Immature natural killer cell (primary cell): ENCODE measurements around the gene TUBGCP2. TPM values are rescaled to one million over a fixed set of nuclear protein-coding genes. Genes with fewer than 3 reads are reported as not detected.
"Not testable (repeated sequence)": the region's sequence is repeated elsewhere in the genome, so short reads cannot be mapped to it uniquely, and the experiment has no call there.

Experiments used
- DNase-seq, 3 donors: peaks; one replicate each; pipeline ENCODE4 v3.0.0; 2022; ENCODE audit warnings: mixed read lengths in 1 of 3
- H3K27ac Mint-ChIP-seq, 6 donors: one replicate each; pipeline ENCODE4 v1.8.0; 2020; ENCODE audit warnings: mixed read lengths in 6 of 6, mild to moderate bottlenecking in 5 of 6, inconsistent platforms in 4 of 6, moderate library complexity in 3 of 6
- H3K27me3 Mint-ChIP-seq, 3 donors: one replicate each; pipeline ENCODE4 v1.8.0; 2020 to 2021; ENCODE audit warnings: low read depth in 3 of 3, mild to moderate bottlenecking in 3 of 3, mixed read lengths in 3 of 3, moderate library complexity in 3 of 3, inconsistent platforms in 1 of 3
- H3K36me3 Mint-ChIP-seq, 3 donors: one replicate each; pipeline ENCODE4 v1.8.0; 2020; ENCODE audit warnings: mixed read lengths in 3 of 3, inconsistent platforms in 2 of 3, mild to moderate bottlenecking in 2 of 3
- H3K4me1 Mint-ChIP-seq, 2 donors: one replicate each; pipeline ENCODE4 v1.8.0; 2020; ENCODE audit warnings: inconsistent platforms in 2 of 2, mild to moderate bottlenecking in 2 of 2, mixed read lengths in 2 of 2, moderate library complexity in 1 of 2
- H3K4me3 Mint-ChIP-seq, 5 donors: one replicate each; pipeline ENCODE4 v1.8.0; 2020; ENCODE audit warnings: mild to moderate bottlenecking in 5 of 5, mixed read lengths in 5 of 5, inconsistent platforms in 3 of 5, moderate library complexity in 3 of 5
- H3K9me3 Mint-ChIP-seq, 6 donors: one replicate each; pipeline ENCODE4 v1.8.0; 2020; ENCODE audit warnings: mild to moderate bottlenecking in 6 of 6, mixed read lengths in 6 of 6, inconsistent platforms in 4 of 6, moderate library complexity in 3 of 6
- polyA plus RNA-seq, 3 donors: library from polyadenylated mRNA; unstranded; fragments of 300-500 nt; fragmentation: Illumina TruSeq; gene quantifications; one replicate each; pipeline ENCODE4 v1.2.3, GENCODE V29; 2021

Gene TUBGCP2
- polyA plus RNA-seq, 3 donors from 2014 or later, result 11.0 to 44.3 (median 27.5) TPM

GRCh38 chr10:133272964-133273420 is 35.7 kb downstream of the TUBGCP2 start:
- Mint-ChIP-seq H3K27ac (no peak overlapping the region), H3K9me3 (no peaks in the 10 kb centered on the region), H3K36me3 (no peaks in the 10 kb centered on the region), H3K4me1 (peaks cover 6 to 17% of the 10 kb centered on the region in 2 donors), H3K4me3 (no peak overlapping the region), H3K27me3 (peaks cover 9 to 19% (median 9%) of the 10 kb centered on the region in 3 donors)
- no peak for DNase-seq

DNA sequence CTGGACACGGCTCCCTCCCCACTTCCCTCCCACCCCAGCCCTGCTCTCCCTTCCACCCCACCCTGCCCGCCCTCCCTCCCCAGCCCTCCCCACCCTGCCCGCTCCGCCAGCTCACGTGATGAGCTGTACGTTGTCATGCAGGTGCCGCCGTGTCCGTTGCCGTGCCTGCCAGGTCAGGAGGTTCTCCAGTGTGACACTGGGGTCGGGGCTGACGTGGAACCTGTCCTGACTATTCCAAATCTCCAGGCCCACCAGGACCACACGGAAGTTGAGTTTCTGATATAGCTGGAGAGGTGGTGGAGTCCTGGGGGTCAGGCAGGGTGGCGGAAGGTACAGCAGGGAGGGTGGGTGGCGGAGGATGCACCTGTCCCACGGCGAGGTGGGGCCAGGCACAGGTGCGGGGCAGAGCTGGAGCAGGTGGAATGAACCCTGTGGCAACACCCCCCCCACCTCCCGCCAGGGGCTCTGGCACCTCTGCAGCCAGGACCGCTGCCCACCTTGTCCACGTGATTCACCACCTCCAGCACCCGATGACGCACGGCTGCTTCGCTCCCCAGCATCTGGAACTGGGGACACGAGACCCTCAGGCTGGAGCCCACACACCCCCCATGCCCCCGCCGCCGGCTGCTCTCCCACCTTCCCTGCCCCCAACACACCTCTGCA is 36.2 kb downstream of the TUBGCP2 start:
- Mint-ChIP-seq H3K27ac (peak overlapping the region in 1 of 6 donors; percentile 51), H3K4me3 (no peak overlapping the region), H3K9me3 (no peaks in the 10 kb centered on the region), H3K27me3 (peaks cover 6 to 14% (median 9%) of the 10 kb centered on the region in 3 donors), H3K36me3 (no peaks in the 10 kb centered on the region), H3K4me1 (peaks cover under 1 to 12% of the 10 kb centered on the region in 2 donors)
- DNase-seq, result no peak

GRCh38 chr10:133271521-133272300 is 37.0 kb downstream of the TUBGCP2 start:
- DNase-seq, result no peak
- no peak overlapping the region for H3K4me3 Mint-ChIP-seq
- H3K27ac Mint-ChIP-seq, result peak overlapping the region in 1 of 6 donors; percentile 24
- H3K4me1 Mint-ChIP-seq, result peaks cover 0 to 11% of the 10 kb centered on the region in 2 donors
- no peaks in the 10 kb centered on the region for H3K9me3 Mint-ChIP-seq
- H3K27me3 Mint-ChIP-seq, result peaks cover 6 to 12% (median 9%) of the 10 kb centered on the region in 3 donors
- H3K36me3 Mint-ChIP-seq, result no peaks in the 10 kb centered on the region

GRCh38 chr10:133270773-133271297 is 37.8 kb downstream of the TUBGCP2 start:
- no peak for DNase-seq
- peaks cover 3 to 10% of the 10 kb centered on the region in 2 donors for H3K4me1 Mint-ChIP-seq

DNA sequence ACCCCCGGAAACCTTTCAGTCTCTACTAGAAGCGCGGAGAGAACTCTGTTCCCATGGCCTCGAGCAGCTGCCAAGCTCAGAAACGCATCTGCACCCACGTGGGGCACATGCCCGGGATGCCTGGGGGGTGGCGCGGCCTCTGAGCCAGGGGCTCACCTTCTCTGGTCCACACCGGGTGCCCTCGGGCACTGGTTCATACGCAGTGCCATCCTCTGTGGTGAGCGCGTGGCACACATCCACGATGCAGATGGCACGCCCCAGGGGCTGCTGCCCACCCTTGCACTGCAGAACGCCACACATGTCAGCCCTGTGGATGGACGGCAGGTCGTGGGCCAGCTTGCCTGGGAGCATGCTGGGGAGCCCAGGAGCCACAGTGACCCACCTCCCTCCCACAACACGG is 38.5 kb downstream of the TUBGCP2 start:
- no peaks in the 10 kb centered on the region for H3K9me3 Mint-ChIP-seq
- H3K4me3 Mint-ChIP-seq, result no peak overlapping the region
- H3K36me3 Mint-ChIP-seq, result peaks cover 0 to 6% (median 6%) of the 10 kb centered on the region in 3 donors
- peak overlapping the region in 1 of 6 donors; percentile 24 for H3K27ac Mint-ChIP-seq
- H3K4me1 Mint-ChIP-seq, result peaks cover 9 to 13% of the 10 kb centered on the region in 2 donors
- peaks cover 0 to 5% (median 3%) of the 10 kb centered on the region in 3 donors for H3K27me3 Mint-ChIP-seq
- DNase-seq, result no peak

More at GRCh38 chr10:133270773-133271297, 37.8 kb downstream of the TUBGCP2 start:
- Mint-ChIP-seq H3K9me3 (no peaks in the 10 kb centered on the region), H3K27ac (no peak overlapping the region), H3K27me3 (peaks cover 3 to 8% (median 7%) of the 10 kb centered on the region in 3 donors), H3K4me3 (no peak overlapping the region), H3K36me3 (peaks cover 0 to 2% (median 0%) of the 10 kb centered on the region in 3 donors)

DNA sequence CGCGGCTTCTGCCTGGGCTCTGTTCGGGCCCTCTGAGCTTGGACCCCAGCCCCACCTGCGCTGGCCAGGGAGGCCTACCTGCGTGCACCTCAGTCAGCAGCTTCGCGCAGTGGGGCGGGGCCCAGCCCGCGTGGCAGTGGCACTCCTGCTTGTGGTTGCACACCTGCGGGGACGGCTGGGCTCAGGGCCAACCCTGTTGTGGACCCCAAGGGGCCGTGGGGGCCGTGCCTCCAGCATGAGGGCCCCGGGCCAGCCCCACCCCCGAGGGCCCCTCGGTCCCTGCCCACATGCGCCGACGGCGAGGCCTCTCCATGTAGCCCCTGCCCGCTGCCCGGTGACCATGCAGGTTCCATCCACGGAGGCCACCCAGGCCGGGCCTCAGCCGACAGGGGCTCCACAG is 39.3 kb downstream of the TUBGCP2 start:
- DNase-seq, result no peak
- Mint-ChIP-seq H3K9me3 (no peaks in the 10 kb centered on the region), H3K36me3 (peaks cover 0 to 6% (median 6%) of the 10 kb centered on the region in 3 donors), H3K4me3 (no peak overlapping the region), H3K4me1 (peaks cover 14 to 16% of the 10 kb centered on the region in 2 donors), H3K27ac (no peak overlapping the region), H3K27me3 (peaks cover 0 to 2% (median 2%) of the 10 kb centered on the region in 3 donors)

GRCh38 chr10:133268532-133268931 is 40.1 kb downstream of the TUBGCP2 start:
- no peak for DNase-seq
- Mint-ChIP-seq H3K27ac (no peak overlapping the region), H3K36me3 (peaks cover 0 to 6% (median 6%) of the 10 kb centered on the region in 3 donors), H3K9me3 (no peaks in the 10 kb centered on the region), H3K4me1 (peaks cover 22 to 23% of the 10 kb centered on the region in 2 donors), H3K4me3 (no peak overlapping the region), H3K27me3 (peaks cover 0 to 3% (median 2%) of the 10 kb centered on the region in 3 donors)

- no peak for DNase-seq
- no peak overlapping the region for H3K4me3 Mint-ChIP-seq
- H3K4me1 Mint-ChIP-seq, result peaks cover 27 to 30% of the 10 kb centered on the region in 2 donors
- peaks cover 0 to 3% (median 2%) of the 10 kb centered on the region in 3 donors for H3K27me3 Mint-ChIP-seq
- H3K9me3 Mint-ChIP-seq, result no peaks in the 10 kb centered on the region
- H3K36me3 Mint-ChIP-seq, result peaks cover 0 to 6% (median 6%) of the 10 kb centered on the region in 3 donors
- no peak overlapping the region for H3K27ac Mint-ChIP-seq
These were observed 40.8 kb downstream of the TUBGCP2 start for GRCh38 chr10:133267829-133268228.

DNA sequence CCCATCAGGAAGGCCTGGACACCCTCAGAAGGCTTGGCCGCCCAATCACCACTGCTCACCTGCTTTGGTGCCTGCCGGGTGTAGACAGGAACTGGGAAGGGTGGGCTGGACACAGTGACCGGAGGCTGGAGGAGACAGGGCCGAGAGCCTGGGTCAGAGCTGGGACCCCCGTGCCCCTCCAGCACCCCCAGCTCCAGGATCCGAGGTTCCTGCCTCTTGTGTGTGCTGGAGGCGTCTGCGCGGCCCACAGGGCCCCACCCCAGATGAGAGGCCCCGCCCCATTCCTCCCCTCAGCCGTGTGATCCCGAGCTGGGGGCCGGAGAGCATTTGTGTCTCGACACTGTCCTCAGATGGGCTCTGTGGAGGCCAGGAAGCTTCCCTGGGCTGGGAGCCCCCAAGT is 41.4 kb downstream of the TUBGCP2 start:
- Mint-ChIP-seq H3K36me3 (peaks cover 0 to 6% (median 6%) of the 10 kb centered on the region in 3 donors), H3K4me3 (no peak overlapping the region), H3K9me3 (no peaks in the 10 kb centered on the region), H3K27ac (no peak overlapping the region), H3K27me3 (peaks cover 0 to 3% (median 2%) of the 10 kb centered on the region in 3 donors), H3K4me1 (peaks cover 32 to 36% of the 10 kb centered on the region in 2 donors)
- DNase-seq, result no peak

DNA sequence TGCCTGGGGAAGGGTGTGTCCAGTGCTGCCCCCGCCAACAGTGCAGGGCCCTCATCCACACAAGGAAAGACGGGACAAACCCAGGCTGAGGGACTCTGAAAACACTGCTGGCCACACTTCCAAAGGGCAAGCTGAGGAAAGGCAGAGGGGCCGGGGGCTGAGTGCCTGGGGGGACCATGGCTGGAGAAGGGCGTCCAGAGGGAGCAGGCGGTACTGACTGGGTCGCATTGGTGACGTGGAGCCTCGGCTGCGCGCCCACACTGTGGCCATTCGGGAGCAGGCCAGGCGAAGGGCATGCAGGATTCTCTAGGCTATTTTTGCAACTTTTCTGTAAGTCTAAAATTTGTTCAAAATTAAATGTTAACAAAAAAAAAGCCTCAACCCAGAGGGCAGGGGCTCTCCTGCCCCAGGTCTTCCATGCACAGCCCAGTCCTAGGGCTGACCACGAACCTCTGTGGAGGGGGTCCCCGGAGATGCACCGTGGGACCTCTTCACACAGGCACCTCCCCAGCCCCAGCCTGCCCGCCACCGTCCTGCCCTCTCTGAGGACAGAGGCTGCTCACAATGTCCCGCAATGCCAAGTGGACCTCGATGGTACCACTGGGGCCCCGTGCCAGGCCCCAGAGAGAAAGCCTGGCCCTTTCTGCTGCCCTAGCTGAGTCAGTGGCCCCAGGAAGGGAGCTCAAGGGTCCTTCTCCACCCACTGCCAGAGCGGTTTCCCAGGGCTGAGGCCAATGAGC is 42.4 kb downstream of the TUBGCP2 start:
- peak overlapping the region in 2 of 6 donors; percentile 38 to 70 for H3K27ac Mint-ChIP-seq
- peaks cover 2 to 5% (median 4%) of the 10 kb centered on the region in 3 donors for H3K27me3 Mint-ChIP-seq

GRCh38 chr10:133265052-133265451 is 43.6 kb downstream of the TUBGCP2 start:
- Mint-ChIP-seq H3K4me3 (peak overlapping the region in 1 of 5 donors; percentile 58), H3K27me3 (peaks cover 2 to 11% (median 4%) of the 10 kb centered on the region in 3 donors), H3K27ac (peak overlapping the region in 3 of 6 donors; percentile 38 to 64 (median 53)), H3K4me1 (peaks cover 47 to 51% of the 10 kb centered on the region in 2 donors)
- not testable (repeated sequence) for H3K9me3 Mint-ChIP-seq, DNase-seq, H3K36me3 Mint-ChIP-seq

More for the DNA sequence above, 42.4 kb downstream of the TUBGCP2 start:
- Mint-ChIP-seq H3K9me3 (no peaks in the 10 kb centered on the region), H3K4me1 (peaks cover 35 to 39% of the 10 kb centered on the region in 2 donors), H3K36me3 (peaks cover 0 to 6% (median 6%) of the 10 kb centered on the region in 3 donors), H3K4me3 (no peak overlapping the region)
- no peak for DNase-seq

DNA sequence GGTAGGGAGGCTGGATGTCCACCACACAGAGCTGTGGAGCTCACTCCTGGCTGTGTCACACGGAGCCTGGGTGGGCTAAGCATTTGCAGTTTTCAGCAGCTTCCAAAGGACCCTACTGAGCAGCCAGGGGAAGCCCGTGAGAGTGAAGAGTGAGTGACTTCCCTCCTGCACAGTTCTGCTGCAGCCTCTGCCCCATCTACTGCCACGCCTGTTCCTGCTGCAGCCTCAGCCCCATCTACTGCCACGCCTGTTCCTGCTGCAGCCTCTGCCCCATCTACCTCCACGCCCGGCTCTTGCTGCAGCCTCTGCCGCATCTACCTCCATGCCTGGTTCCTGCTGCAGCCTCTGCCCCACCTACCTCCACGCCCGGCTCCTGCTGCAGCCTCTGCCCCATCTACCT is 44.2 kb downstream of the TUBGCP2 start:
- no peaks in the 10 kb centered on the region for H3K9me3 Mint-ChIP-seq
- H3K27me3 Mint-ChIP-seq, result peaks cover 2 to 13% (median 4%) of the 10 kb centered on the region in 3 donors
- H3K36me3 Mint-ChIP-seq, result peaks cover 0 to 6% (median 6%) of the 10 kb centered on the region in 3 donors
- H3K4me3 Mint-ChIP-seq, result peak overlapping the region in 4 of 5 donors; percentile 33 to 57 (median 44)
- peak overlapping the region; percentile 16 to 64 (median 44) for H3K27ac Mint-ChIP-seq
- DNase-seq, result peak in 1 of 3 donors; percentile 11
- H3K4me1 Mint-ChIP-seq, result peaks cover 53 to 57% of the 10 kb centered on the region in 2 donors

- Mint-ChIP-seq H3K27me3 (peaks cover 5 to 17% (median 6%) of the 10 kb centered on the region in 3 donors), H3K4me3 (peak overlapping the region in 2 of 5 donors; percentile 40 to 47), H3K4me1 (peaks cover 59 to 63% of the 10 kb centered on the region in 2 donors), H3K9me3 (no peaks in the 10 kb centered on the region), H3K27ac (peak overlapping the region in 3 of 6 donors; percentile 62 to 78 (median 64)), H3K36me3 (peaks cover 0 to 6% (median 6%) of the 10 kb centered on the region in 3 donors)
- DNase-seq, result no peak
These were observed 45.0 kb downstream of the TUBGCP2 start for GRCh38 chr10:133263674-133264073.
